ENCODE results near the gene STAG3.
"Not testable (repeated sequence)": the region's sequence is repeated elsewhere in the genome, so short reads cannot be mapped to it uniquely, and the experiment has no call there.

The STAG3 gene

GRCh38 chr7:100257017-100257416 is 79.3 kb downstream of the STAG3 start:
- H3K9me3 ChIP-seq (ENCODE audit: control insufficient read depth, low read length), result no peaks in the 10 kb centered on the region
- WGBS, 2 experiments (ENCODE audit: insufficient coverage in 2 of 2), result 84 to 95% methylated on average over 6 to 7 of the region's 7 CpGs
- no peak overlapping the region for H3K4me3 ChIP-seq (ENCODE audit: extremely low read depth, insufficient read depth, low read length, poor library complexity, severe bottlenecking)
- H3K27ac ChIP-seq (ENCODE audit: low read depth, low read length, severe bottlenecking), result no peak overlapping the region
- H3K4me1 ChIP-seq (ENCODE audit: control insufficient read depth, insufficient read depth, low read length, poor library complexity, severe bottlenecking), result no peaks in the 10 kb centered on the region
- H3K36me3 ChIP-seq (ENCODE audit: control insufficient read depth, insufficient read depth, low read length), result no peaks in the 10 kb centered on the region

GRCh38 chr7:100259984-100260383 is 82.3 kb downstream of the STAG3 start:
- H3K4me3 ChIP-seq (ENCODE audit: extremely low read depth, insufficient read depth, low read length, poor library complexity, severe bottlenecking); H3K27ac ChIP-seq (ENCODE audit: low read depth, low read length, severe bottlenecking); H3K9me3 ChIP-seq (ENCODE audit: control insufficient read depth, low read length); H3K4me1 ChIP-seq (ENCODE audit: control insufficient read depth, insufficient read depth, low read length, poor library complexity, severe bottlenecking); H3K36me3 ChIP-seq (ENCODE audit: control insufficient read depth, insufficient read depth, low read length): not testable (repeated sequence)
- 87 to 88% methylated on average over 4 to 5 of the region's 8 CpGs for WGBS, 2 experiments (ENCODE audit: insufficient coverage in 2 of 2)

- not testable (repeated sequence) for H3K4me3 ChIP-seq (ENCODE audit: extremely low read depth, insufficient read depth, low read length, poor library complexity, severe bottlenecking); H3K4me1 ChIP-seq (ENCODE audit: control insufficient read depth, insufficient read depth, low read length, poor library complexity, severe bottlenecking); H3K27ac ChIP-seq (ENCODE audit: low read depth, low read length, severe bottlenecking); H3K36me3 ChIP-seq (ENCODE audit: control insufficient read depth, insufficient read depth, low read length); H3K9me3 ChIP-seq (ENCODE audit: control insufficient read depth, low read length)
- WGBS, 2 experiments (ENCODE audit: insufficient coverage in 2 of 2), result 100% methylated on average over 1 to 2 of the region's 4 CpGs
These were observed 85.2 kb downstream of the STAG3 start for GRCh38 chr7:100262896-100263295.

Measured in mesodermal cell (in vitro differentiated cells).